HEK293 (cell line): Measurements from ENCODE around the gene DYRK2.

ENCODE experiments used
- ATF2 ChIP-seq: fragments of 450-650 bp; formaldehyde crosslinking; IDR thresholded peaks from 2 replicates; pipeline ENCODE4 v1.5.1; 2016; ENCODE audit warnings: missing biosample characterization, missing genetic modification characterization, low read depth
- KLF10 ChIP-seq: fragments of 450-650 bp; IDR thresholded peaks from 2 replicates; pipeline ENCODE4 v1.5.1; 2018; ENCODE audit warnings: missing biosample characterization, mild to moderate bottlenecking, missing genetic modification characterization
- MEIS1 ChIP-seq: sonication (generic); formaldehyde crosslinking; IDR thresholded peaks from 2 replicates; pipeline ENCODE4 v1.8.1; 2022; ENCODE audit warnings: missing genetic modification reagents, mild to moderate bottlenecking, borderline replicate concordance
- SETDB1 ChIP-seq: IDR thresholded peaks from one replicate; pipeline ENCODE4 v1.6.1; 2017; ENCODE audit warnings: mild to moderate bottlenecking, low read length, moderate library complexity, mixed read lengths; ENCODE audit not compliant: insufficient read length
- ZFHX2 ChIP-seq: fragments of 450-650 bp; formaldehyde crosslinking; conservative IDR thresholded peaks from 2 replicates; pipeline ENCODE4 v1.5.1; 2016; ENCODE audit warnings: missing biosample characterization, missing genetic modification characterization
- ZFP37 ChIP-seq: fragments of 450-650 bp; formaldehyde crosslinking; IDR thresholded peaks from 2 replicates; pipeline ENCODE4 v1.5.1; 2016; ENCODE audit warnings: missing biosample characterization, missing genetic modification characterization
- ZNF24 ChIP-seq: fragments of 450-650 bp; formaldehyde crosslinking; IDR thresholded peaks from 2 replicates; pipeline ENCODE4 v1.5.1; 2016; ENCODE audit warnings: missing biosample characterization, missing genetic modification characterization
- ZNF354C ChIP-seq: fragments of 450-650 bp; formaldehyde crosslinking; IDR thresholded peaks from 2 replicates; pipeline ENCODE4 v1.5.1; 2016; ENCODE audit warnings: missing biosample characterization, missing genetic modification characterization, low read depth, borderline replicate concordance
- ZNF529 ChIP-seq: fragments of 450-650 bp; formaldehyde crosslinking; IDR thresholded peaks from 2 replicates; pipeline ENCODE4 v1.5.1; 2017; ENCODE audit warnings: missing genetic modification characterization, missing biosample characterization; ENCODE audit not compliant: insufficient replicate concordance
- ZNF792 ChIP-seq: fragments of 450-650 bp; formaldehyde crosslinking; IDR thresholded peaks from 2 replicates; pipeline ENCODE4 v1.5.1; 2016; ENCODE audit warnings: missing biosample characterization, missing genetic modification characterization
- TF ChIP-seq, protein P1 (sequence below): fragments of 450-650 bp; formaldehyde crosslinking; IDR thresholded peaks from 2 replicates; pipeline ENCODE4 v1.5.1; 2016; ENCODE audit warnings: missing biosample characterization, missing genetic modification characterization

DNA sequence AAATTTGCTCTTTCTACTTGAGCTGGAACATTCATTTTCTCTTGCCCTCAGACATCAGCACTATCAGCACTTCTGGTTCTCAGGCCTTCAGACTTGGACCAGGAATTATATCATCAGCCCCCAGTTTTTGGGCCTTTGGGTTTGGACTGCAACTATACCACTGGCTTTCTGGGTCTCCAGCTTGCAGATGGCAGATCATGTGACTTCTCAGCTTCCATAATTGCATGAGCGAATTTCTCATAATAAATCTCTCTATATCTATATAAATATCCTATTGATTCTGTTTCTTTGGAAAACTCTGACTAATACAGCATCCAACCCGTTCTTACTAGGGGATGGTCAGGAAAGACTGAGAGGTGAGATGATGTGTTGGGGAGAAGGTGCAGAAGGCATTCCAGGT lies 22.4 kb upstream of the DYRK2 start:
- TF ChIP-seq SETDB1 (no peak), ZFHX2 (tag by site-specific recombination) (no peak), ATF2 (tag by site-specific recombination) (no peak), ZNF529 (tag by site-specific recombination) (no peak), ZNF354C (tag by site-specific recombination) (no peak), KLF10 (tag by site-specific recombination) (no peak), MEIS1 (no peak), ZNF24 (tag by site-specific recombination) (no peak), ZNF792 (tag by site-specific recombination) (no peak), ZFP37 (tag by site-specific recombination) (no peak)
- TF ChIP-seq, protein P1, sequence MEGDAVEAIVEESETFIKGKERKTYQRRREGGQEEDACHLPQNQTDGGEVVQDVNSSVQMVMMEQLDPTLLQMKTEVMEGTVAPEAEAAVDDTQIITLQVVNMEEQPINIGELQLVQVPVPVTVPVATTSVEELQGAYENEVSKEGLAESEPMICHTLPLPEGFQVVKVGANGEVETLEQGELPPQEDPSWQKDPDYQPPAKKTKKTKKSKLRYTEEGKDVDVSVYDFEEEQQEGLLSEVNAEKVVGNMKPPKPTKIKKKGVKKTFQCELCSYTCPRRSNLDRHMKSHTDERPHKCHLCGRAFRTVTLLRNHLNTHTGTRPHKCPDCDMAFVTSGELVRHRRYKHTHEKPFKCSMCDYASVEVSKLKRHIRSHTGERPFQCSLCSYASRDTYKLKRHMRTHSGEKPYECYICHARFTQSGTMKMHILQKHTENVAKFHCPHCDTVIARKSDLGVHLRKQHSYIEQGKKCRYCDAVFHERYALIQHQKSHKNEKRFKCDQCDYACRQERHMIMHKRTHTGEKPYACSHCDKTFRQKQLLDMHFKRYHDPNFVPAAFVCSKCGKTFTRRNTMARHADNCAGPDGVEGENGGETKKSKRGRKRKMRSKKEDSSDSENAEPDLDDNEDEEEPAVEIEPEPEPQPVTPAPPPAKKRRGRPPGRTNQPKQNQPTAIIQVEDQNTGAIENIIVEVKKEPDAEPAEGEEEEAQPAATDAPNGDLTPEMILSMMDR (tag by site-specific recombination): no peak
